ENCODE data around the gene TXNDC11. TPM values are rescaled to one million over a fixed set of nuclear protein-coding genes. Genes with fewer than 3 reads are reported as not detected.

TXNDC11 gene
- polyA plus RNA-seq, 1 donor (not counting 4 experiments of a cell fraction or from before 2014, with no cell fraction given): 35.9 TPM

GRCh38 chr16:11689031-11689840 is 53.4 kb downstream of the TXNDC11 start:
- H3K9me1 ChIP-seq (ENCODE audit: control insufficient read depth, extremely low read depth, insufficient read depth, low read length): no peaks in the 10 kb centered on the region
- H4K20me1 ChIP-seq (ENCODE audit: control insufficient read depth, extremely low read depth, insufficient read depth, low read length): no peaks in the 10 kb centered on the region
- no peak overlapping the region for H2AFZ ChIP-seq (ENCODE audit: control insufficient read depth, low read length)
- H3K27ac ChIP-seq (ENCODE audit: control insufficient read depth, insufficient read depth, low read length): no peak overlapping the region
- TF ChIP-seq CTCF (optimal IDR thresholded peaks at IDR 0.05 in 1 of 3, IDR thresholded peaks at IDR 0.05 in 1 of 3, conservative IDR thresholded peaks at IDR 0.05 in 1 of 3; ENCODE audit: extremely low read depth in 1 of 3, insufficient read depth in 2 of 3, low read length in 3 of 3) (no peak), EZH2 (IDR thresholded peaks at IDR 0.05; ENCODE audit: low read length) (no peak)
- no peaks in the 10 kb centered on the region for H3K27me3 ChIP-seq (ENCODE audit: control insufficient read depth, extremely low read depth, insufficient read depth, low read length)
- H3K4me2 ChIP-seq (ENCODE audit: control insufficient read depth, extremely low read depth, insufficient read depth, low read depth, low read length): no peak overlapping the region
- no peak for DNase-seq (ENCODE audit: low read depth, low spot score)
- dilution Hi-C loops (cut with MboI; ENCODE audit: extremely low pct_ligation_motif_present, low sequenced_read_pairs): no loop called here
- H3K79me2 ChIP-seq (ENCODE audit: control insufficient read depth, insufficient read depth, low read length): no peaks in the 10 kb centered on the region
- FAIRE-seq: no peak
- no peaks in the 10 kb centered on the region for H3K9me3 ChIP-seq (ENCODE audit: control insufficient read depth, low read depth, low read length)
- H3K4me1 ChIP-seq (ENCODE audit: control insufficient read depth, extremely low read depth, insufficient read depth, low read length): no peaks in the 10 kb centered on the region
- no peak overlapping the region for H3K9ac ChIP-seq (ENCODE audit: control insufficient read depth, extremely low read depth, insufficient read depth, low read length)
- H3K4me3 ChIP-seq (ENCODE audit: control insufficient read depth in 2 of 3, extremely low read depth in 1 of 3, insufficient read depth in 2 of 3, low read depth in 1 of 3, low read length in 3 of 3): no peak overlapping the region
- peaks cover 31 to 45% of the 10 kb centered on the region in 2 experiments for H3K36me3 ChIP-seq (ENCODE audit: control insufficient read depth in 2 of 2, extremely low read depth in 1 of 2, insufficient read depth in 2 of 2, low read length in 2 of 2)

DNA sequence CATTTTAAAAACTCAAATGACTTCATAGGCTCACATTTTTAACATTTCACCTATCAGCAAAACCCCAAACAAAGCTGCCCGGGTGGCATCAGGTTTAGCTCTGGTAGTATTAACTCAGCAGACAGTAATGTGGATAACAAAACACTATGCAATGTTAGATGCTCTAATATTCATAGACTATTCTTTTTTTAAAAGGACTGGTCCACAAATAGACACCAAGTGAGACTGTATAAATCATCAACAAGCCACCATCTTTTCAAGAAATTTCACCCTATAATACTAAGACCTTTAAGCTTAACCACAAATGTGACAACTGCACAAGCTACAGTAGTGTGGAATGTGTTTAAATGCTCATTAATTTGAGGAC is 54.2 kb downstream of the TXNDC11 start:
- no peaks in the 10 kb centered on the region for H3K79me2 ChIP-seq (ENCODE audit: control insufficient read depth, insufficient read depth, low read length)
- TF ChIP-seq CTCF (optimal IDR thresholded peaks at IDR 0.05 in 1 of 3, IDR thresholded peaks at IDR 0.05 in 1 of 3, conservative IDR thresholded peaks at IDR 0.05 in 1 of 3; ENCODE audit: extremely low read depth in 1 of 3, insufficient read depth in 2 of 3, low read length in 3 of 3) (no peak), EZH2 (IDR thresholded peaks at IDR 0.05; ENCODE audit: low read length) (no peak)
- H3K9me3 ChIP-seq (ENCODE audit: control insufficient read depth, low read depth, low read length): no peaks in the 10 kb centered on the region
- dilution Hi-C loops (cut with MboI; ENCODE audit: extremely low pct_ligation_motif_present, low sequenced_read_pairs): no loop called here
- H3K36me3 ChIP-seq (ENCODE audit: control insufficient read depth in 2 of 2, extremely low read depth in 1 of 2, insufficient read depth in 2 of 2, low read length in 2 of 2): peaks cover 32 to 50% of the 10 kb centered on the region in 2 experiments
- H3K4me2 ChIP-seq (ENCODE audit: control insufficient read depth, extremely low read depth, insufficient read depth, low read depth, low read length): no peak overlapping the region
- no peaks in the 10 kb centered on the region for H4K20me1 ChIP-seq (ENCODE audit: control insufficient read depth, extremely low read depth, insufficient read depth, low read length)
- H3K9ac ChIP-seq (ENCODE audit: control insufficient read depth, extremely low read depth, insufficient read depth, low read length): no peak overlapping the region
- no peaks in the 10 kb centered on the region for H3K9me1 ChIP-seq (ENCODE audit: control insufficient read depth, extremely low read depth, insufficient read depth, low read length)
- DNase-seq (ENCODE audit: low read depth, low spot score) (no peak), FAIRE-seq (no peak)
- H3K4me3 ChIP-seq (ENCODE audit: control insufficient read depth in 2 of 3, extremely low read depth in 1 of 3, insufficient read depth in 2 of 3, low read depth in 1 of 3, low read length in 3 of 3): no peak overlapping the region
- H2AFZ ChIP-seq (ENCODE audit: control insufficient read depth, low read length): no peak overlapping the region
- peaks cover under 1% of the 10 kb centered on the region for H3K4me1 ChIP-seq (ENCODE audit: control insufficient read depth, extremely low read depth, insufficient read depth, low read length)
- no peak overlapping the region for H3K27ac ChIP-seq (ENCODE audit: control insufficient read depth, insufficient read depth, low read length)
- no peaks in the 10 kb centered on the region for H3K27me3 ChIP-seq (ENCODE audit: control insufficient read depth, extremely low read depth, insufficient read depth, low read length)
